GM21576 (cell line): ENCODE measurements around the gene ACP7.
"Not testable (repeated sequence)": the region's sequence is repeated elsewhere in the genome, so short reads cannot be mapped to it uniquely, and the experiment has no call there.

Experiments used
- ATAC-seq: cut with Tn5 transposase; IDR thresholded peaks from one replicate; pipeline ENCODE4 v1.9.1; 2021; ENCODE audit warnings: mild to moderate bottlenecking, moderate library complexity; ENCODE audit not compliant: unreplicated experiment

Gene ACP7

GRCh38 chr19:39083983-39084731, at the start of gene ACP7:
Gene ACP7 (plus strand): TSS chr19:39084368. CDS start chr19:39085270, 902 bp downstream.
- ATAC-seq, result no peak

- no peak for ATAC-seq
Measured at GRCh38 chr19:39036581-39036980, 47.6 kb upstream of the ACP7 start.

GRCh38 chr19:39037194-39037593, 47.0 kb upstream of the ACP7 start:
- ATAC-seq, result no peak

- ATAC-seq, result no peak
Measured at GRCh38 chr19:39038098-39038497, 46.1 kb upstream of the ACP7 start.

- no peak for ATAC-seq
Measured at GRCh38 chr19:39045506-39045905, 38.7 kb upstream of the ACP7 start.

- ATAC-seq, result no peak
Measured at GRCh38 chr19:39046037-39046821, 37.9 kb upstream of the ACP7 start.

GRCh38 chr19:39047073-39047472, 37.1 kb upstream of the ACP7 start:
- ATAC-seq, result no peak

GRCh38 chr19:39052243-39052746, 31.9 kb upstream of the ACP7 start:
- no peak for ATAC-seq

GRCh38 chr19:39052846-39053245, 31.3 kb upstream of the ACP7 start:
- ATAC-seq, result no peak

- ATAC-seq, result no peak
Measured at GRCh38 chr19:39053276-39054090, 30.7 kb upstream of the ACP7 start.

GRCh38 chr19:39054091-39054470, 30.1 kb upstream of the ACP7 start:
- ATAC-seq, result no peak

- no peak for ATAC-seq
Measured at GRCh38 chr19:39057615-39058014, 26.6 kb upstream of the ACP7 start.

- no peak for ATAC-seq
Measured at GRCh38 chr19:39059302-39059701, 24.9 kb upstream of the ACP7 start.

GRCh38 chr19:39060171-39060570, 24.0 kb upstream of the ACP7 start:
- no peak for ATAC-seq

GRCh38 chr19:39064405-39064804, 19.8 kb upstream of the ACP7 start:
- ATAC-seq, result no peak

GRCh38 chr19:39065928-39066327, 18.2 kb upstream of the ACP7 start:
- ATAC-seq, result no peak

GRCh38 chr19:39067104-39067503, 17.1 kb upstream of the ACP7 start:
- ATAC-seq, result no peak

GRCh38 chr19:39068259-39068658, 15.9 kb upstream of the ACP7 start:
- not testable (repeated sequence) for ATAC-seq

- ATAC-seq, result no peak
Measured at GRCh38 chr19:39070888-39071287, 13.3 kb upstream of the ACP7 start.

- ATAC-seq, result no peak
Measured at GRCh38 chr19:39074205-39074692, 9.9 kb upstream of the ACP7 start.

GRCh38 chr19:39074942-39075341, 9.2 kb upstream of the ACP7 start:
- ATAC-seq, result no peak
